CD1c-positive myeloid dendritic cell (primary cell): Measurements from ENCODE around the gene LARGE1.

Source experiments
- DNase-seq: peaks from one replicate; pipeline ENCODE4 v3.0.0-alpha.2; 2016; ENCODE audit errors: extremely low spot score

The LARGE1 gene

DNA sequence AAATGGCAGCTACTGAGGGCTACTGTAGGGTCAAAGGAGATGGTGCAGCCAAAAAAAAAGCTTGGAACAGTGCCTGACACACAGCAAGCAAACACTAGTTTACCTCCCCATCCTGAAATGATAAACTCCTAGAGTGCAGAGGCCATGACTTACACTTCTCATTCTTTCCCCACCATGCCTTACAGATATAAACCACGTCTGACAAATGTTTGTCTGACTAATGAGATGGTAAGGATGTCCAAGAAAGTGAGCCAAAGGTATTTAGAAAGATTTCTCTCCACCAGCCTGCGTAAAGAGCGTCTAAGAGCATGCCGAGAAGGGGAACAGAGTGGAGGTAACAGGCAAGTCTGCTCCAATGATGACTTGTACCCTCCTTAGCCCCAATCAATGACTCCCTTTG is 99.0 kb downstream of the LARGE1 start:
- DNase-seq, result no peak

- no peak for DNase-seq
These were observed 100.5 kb downstream of the LARGE1 start for GRCh38 chr22:33819743-33820142.

DNA sequence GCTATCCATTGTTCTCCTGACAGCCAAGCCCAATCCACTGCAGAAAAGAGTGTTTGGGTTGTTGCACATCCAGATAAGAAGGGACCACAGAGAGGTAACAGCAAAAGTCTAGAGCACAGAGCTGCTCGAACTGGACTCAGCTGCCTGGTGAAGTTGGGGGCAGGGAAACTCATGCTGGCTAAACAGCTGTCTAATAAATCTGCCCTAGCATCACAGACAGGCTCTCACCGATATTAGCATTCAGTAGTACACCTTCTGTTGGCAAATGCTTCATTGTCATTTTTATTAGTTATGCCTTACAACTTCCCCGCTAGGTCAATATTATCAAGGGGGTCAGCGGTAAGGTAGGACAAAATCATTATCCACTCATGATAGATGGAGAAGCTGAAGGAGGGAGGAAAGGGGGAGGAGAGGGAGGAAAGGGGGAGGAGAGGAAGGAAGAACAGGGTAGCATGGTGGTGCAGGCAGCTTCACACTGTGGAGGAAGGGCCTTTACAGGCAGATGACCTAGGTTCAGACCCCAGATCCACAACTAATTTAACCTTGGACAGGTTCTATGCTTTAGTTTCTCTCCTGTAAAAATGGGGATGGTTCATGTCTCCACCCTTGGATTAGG is 102.7 kb downstream of the LARGE1 start:
- DNase-seq, result no peak

- no peak for DNase-seq
These were observed 107.8 kb downstream of the LARGE1 start for GRCh38 chr22:33812360-33812977.

DNA sequence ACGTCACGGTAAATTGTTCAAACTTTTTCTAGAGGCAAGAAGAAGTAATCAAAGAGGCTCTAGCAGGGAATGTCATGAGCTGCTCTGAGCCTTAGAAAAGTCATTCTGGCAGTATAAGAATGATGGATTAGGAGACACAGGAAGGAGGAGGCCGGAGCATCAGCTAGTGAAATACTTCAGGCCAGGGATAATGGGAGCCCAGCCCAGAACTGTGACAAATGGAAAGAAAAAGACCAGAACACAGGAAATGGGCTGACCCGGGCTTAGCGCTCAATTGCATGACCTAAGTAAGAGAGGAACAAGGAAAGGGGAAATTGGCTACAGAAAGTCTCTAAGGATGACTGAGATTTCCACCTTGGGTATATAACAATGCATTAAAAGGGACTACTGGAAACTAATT is 108.6 kb downstream of the LARGE1 start:
- no peak for DNase-seq

- no peak for DNase-seq
These were observed 109.1 kb downstream of the LARGE1 start for GRCh38 chr22:33811208-33811607.

- no peak for DNase-seq
These were observed 112.8 kb downstream of the LARGE1 start for GRCh38 chr22:33807470-33807869.

GRCh38 chr22:33806191-33806590 is 114.1 kb downstream of the LARGE1 start:
- no peak for DNase-seq

- DNase-seq, result no peak
These were observed 116.6 kb downstream of the LARGE1 start for GRCh38 chr22:33803371-33804282.

DNA sequence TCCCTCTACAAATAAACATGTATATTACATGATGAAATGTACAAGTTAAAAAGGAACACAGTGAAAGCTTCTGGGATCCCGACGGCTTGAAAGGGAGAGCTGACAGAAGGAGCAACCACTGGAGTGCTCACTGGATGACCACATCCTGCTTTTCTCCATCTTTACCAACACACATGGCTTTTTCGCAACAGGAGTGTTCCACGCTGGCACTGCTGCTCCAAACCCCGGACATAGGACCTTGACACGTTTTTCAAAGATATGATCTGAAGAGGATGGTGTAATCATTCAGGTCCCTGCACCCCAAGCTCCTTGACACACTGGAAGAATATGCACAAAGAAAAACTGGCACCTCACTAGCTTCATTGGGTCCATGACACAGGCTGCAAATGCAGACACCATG is 121.9 kb downstream of the LARGE1 start:
- no peak for DNase-seq

- DNase-seq, result no peak
These were observed 123.8 kb downstream of the LARGE1 start for GRCh38 chr22:33796494-33796893.

DNA sequence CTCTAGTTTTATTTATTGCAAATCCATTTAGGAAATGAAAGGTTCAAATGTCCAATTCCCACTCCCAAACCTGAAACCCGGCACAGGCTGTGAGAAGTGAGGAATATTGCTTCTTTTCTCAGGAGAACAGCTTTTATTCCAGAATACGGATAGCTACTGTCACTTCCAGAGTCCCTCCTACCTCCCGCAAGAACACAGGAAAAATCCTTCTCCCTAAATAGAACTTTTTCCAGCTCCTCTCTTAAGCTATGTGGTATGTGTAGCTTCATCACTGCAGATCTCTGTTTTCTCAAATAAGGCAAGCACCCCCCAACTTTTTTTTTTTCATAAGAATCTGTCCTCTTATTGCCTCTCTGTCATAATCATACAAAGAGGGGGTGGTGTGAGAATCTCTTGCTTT is 126.8 kb downstream of the LARGE1 start:
- no peak for DNase-seq

DNA sequence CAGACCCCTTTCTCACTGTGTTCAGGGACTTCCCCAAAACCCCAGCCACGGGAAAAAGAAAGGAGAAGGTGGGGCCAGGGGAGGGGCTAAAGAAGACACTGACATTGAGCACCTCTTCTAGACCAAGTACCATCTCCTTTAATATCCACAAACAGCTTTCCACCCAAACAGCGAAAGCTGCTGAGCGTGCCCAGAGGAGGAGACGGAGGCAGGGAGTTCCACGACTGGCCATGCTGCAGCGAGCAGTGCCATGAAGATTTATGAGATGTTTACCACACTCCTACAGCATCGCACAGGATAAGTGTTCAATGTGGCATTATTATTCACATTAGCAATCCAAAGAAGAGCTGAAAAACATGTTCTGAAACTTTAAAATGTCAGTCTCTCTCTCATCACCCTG is 127.4 kb downstream of the LARGE1 start:
- no peak for DNase-seq

DNA sequence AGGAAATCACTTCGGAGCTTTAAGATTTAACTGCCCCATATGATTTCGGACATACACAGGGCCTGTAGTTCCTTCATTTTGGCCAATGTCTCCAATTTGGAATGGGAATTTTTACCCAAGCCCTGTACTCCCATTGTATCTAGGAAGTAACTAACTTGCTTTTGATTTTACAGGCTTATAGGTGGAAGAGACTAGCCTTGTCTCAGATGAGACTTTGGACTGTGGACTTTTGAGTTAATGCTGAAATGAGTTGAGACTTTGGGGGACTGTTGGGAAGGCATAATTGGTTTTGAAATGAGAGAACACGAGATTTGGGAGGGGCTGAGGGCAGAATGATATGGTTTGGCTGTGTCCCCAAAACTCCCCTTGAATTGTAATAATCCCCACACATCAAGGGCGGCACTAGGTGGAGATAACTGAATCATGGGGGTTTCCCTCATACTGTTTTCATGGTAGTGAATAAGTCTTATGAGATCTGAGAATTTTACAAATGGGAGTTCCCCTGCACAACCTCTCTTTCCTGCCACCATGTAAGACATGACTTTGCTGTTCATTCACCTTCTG is 130.5 kb downstream of the LARGE1 start:
- DNase-seq, result no peak

DNA sequence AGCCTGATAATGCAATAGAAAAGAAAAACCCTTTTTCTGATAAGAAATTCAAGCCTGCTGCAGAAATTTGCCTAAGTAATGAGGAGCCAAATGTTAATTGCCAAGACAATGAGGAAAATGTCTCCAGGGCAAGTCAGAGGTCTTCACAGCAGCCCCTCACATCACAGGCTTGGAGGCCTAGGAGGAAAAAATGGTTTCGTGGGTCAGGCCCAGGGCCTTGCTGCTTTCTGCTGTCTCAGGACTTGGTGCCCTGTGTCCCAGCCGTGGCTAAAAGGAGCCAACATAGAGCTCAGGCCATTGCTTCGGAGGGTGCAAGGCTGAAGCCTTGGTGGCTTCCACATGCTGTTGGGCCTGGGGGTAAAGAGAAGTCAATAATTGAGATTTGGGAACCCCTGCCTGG is 131.3 kb downstream of the LARGE1 start:
- no peak for DNase-seq

- no peak for DNase-seq
These were observed 132.4 kb downstream of the LARGE1 start for GRCh38 chr22:33787645-33788456.

GRCh38 chr22:33786149-33786548 is 134.1 kb downstream of the LARGE1 start:
- no peak for DNase-seq

- DNase-seq, result no peak
These were observed 134.8 kb downstream of the LARGE1 start for GRCh38 chr22:33785283-33785968.

GRCh38 chr22:33781411-33781810 is 138.9 kb downstream of the LARGE1 start:
- no peak for DNase-seq

- DNase-seq, result no peak
These were observed 139.6 kb downstream of the LARGE1 start for GRCh38 chr22:33780531-33781136.

- DNase-seq, result no peak
These were observed 141.0 kb downstream of the LARGE1 start for GRCh38 chr22:33779243-33779642.
